ENCODE data around the gene SLAMF9.
A peak's percentile ranks its signal among the peaks of the same experiment; 100 is the strongest.

SLAMF9 gene

DNA sequence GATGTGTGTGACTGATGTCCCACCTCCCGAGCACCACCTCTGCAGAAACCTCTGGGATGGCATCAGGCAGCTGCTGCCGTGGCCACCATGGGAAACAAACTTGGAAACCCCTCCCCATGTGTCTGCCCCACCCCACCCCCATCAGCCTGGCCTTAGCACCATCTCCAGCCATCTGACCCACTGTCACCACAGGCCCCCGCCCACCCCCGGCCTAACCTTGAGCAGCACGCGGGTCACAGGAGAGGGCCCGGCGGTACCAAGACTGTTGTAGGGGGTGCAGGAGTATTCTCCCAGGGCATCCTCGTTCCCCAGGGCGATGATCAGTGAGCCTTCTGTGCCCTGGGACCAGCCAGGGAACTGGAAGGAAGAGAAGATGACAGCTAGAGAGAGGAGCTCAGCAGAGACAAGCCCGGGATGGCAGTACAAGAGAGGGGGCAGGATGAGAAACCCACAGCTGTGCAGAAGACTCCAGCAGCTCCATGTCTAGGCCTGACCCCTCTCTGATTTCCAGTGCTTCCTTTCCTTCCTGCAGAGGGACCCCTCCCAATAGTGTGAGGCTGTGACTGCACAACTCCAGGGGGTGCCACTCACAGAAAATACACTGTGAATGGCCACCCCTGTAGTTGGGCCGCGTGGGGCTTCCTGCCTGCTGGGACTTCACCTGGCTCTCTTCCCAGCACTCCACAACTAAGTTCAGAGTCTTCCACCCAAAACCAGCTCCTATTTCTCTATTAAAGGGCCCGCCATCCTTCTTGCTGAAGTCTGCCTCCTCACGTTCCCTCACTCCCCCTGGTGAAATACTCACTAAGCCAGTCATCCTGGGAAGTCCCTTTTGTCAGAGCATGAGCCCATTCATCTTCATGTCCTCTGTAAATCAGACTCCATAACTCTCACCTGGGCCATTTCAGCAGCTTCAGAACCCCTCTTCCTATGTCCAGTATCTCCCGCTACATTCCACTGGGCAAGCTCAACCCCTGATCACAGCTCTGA lies 21.4 kb downstream of the SLAMF9 start:
- DNase-seq, result no peak

DNA sequence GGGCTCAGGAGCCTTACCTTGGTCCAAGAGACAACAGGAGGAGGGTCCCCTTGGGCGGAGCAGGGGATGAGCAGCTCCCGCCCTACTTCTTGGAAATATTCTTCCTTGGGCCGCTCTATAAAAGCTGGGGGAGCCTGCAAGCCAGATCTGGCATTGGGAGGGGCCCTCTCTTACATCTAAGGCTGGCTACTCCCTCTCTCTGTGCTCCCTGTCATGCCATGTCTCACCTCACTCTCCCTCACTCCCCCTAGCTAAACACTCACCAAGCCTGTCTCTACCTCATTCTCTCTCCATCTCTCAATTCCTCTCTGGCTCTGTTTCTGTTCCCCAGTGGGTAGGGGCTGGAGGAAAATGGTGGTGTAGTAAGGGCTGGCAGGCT lies 22.3 kb downstream of the SLAMF9 start:
- no peak for DNase-seq

- DNase-seq, result no peak
Measured at GRCh38 chr1:159931101-159931794, 22.8 kb downstream of the SLAMF9 start.

- no peak for DNase-seq
Measured at GRCh38 chr1:159930634-159931033, 23.4 kb downstream of the SLAMF9 start.

DNA sequence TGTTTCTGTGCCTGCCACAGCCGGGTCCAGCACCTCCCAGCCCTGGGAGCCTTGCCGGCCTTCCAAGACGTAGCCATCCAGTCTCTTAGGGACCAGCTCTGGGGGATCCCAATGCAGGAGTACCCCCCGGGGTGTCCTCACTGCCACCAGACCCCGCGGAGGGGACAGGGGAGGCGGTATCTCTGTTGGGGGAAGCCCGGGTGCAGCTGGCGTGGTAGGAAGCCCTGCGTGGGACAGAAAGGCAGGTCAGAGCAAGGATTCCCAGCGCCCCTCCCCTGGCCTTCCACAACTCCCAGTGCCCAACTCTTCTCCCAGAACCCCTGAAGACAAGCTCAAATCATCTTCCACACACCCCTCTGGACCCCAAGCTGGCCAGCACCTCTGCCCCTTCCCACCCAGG lies 23.8 kb downstream of the SLAMF9 start:
- no peak for DNase-seq

GRCh38 chr1:159929155-159930051 lies 24.6 kb downstream of the SLAMF9 start:
- no peak for DNase-seq

GRCh38 chr1:159928491-159929050 lies 25.5 kb downstream of the SLAMF9 start:
- no peak for DNase-seq

DNA sequence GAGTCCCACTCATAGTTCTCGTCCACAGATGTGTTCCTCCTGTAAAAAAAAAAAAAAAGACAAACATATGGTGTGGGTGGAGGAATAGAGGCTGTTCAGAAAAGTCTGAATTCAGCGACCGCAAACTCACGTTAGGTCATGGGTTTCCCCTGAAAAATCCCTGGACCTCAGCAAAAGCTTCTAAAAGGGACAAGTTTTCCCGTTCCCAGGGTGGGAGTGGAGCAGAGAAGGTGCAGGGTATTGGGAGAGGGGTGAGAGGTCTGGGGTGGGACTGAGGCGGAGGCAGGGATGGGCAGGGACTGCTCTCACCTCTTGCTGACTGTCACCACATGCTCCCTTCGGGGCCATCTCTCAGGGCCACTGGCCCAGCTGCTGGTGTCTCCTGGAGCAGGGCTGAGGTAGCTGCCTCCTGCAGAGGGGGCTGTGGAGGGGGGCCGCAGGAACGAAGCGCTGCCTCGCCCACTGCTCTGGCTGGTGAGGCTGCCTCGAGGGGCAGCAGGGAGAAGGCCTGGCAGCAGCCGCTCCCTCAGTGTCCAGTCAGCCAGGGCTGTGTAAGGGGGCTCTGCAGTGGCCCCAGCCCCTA lies 26.1 kb downstream of the SLAMF9 start:
- no peak for DNase-seq

- DNase-seq, result no peak
Measured at GRCh38 chr1:159927211-159927848, 26.7 kb downstream of the SLAMF9 start.

DNA sequence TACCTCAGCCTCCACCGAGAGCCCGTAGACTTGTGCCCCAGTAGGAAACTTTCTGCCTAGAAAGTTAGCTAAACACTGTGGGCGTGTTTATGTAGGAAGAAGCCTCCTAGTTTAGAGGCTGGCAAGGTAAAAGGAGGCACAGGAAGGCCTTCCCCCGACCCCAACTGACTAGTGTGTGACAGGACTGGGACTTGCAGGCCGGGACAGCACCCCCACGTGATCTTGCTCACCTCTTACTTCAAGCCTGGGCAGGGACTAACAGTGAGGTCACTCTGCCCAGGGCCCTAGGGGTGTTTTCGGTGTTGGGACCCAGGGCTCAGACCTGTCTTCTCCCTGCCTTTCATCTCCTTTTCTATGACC lies 28.3 kb downstream of the SLAMF9 start:
- DNase-seq, result peak; percentile 64

GRCh38 chr1:159924791-159925718 lies 29.0 kb downstream of the SLAMF9 start, which contains the start of gene TAGLN2:
TSS of gene TAGLN2 (minus strand) at chr1:159925507. CDS start at chr1:159920509, 4,998 bp downstream.
- DNase-seq, result peak; percentile 89

DNA sequence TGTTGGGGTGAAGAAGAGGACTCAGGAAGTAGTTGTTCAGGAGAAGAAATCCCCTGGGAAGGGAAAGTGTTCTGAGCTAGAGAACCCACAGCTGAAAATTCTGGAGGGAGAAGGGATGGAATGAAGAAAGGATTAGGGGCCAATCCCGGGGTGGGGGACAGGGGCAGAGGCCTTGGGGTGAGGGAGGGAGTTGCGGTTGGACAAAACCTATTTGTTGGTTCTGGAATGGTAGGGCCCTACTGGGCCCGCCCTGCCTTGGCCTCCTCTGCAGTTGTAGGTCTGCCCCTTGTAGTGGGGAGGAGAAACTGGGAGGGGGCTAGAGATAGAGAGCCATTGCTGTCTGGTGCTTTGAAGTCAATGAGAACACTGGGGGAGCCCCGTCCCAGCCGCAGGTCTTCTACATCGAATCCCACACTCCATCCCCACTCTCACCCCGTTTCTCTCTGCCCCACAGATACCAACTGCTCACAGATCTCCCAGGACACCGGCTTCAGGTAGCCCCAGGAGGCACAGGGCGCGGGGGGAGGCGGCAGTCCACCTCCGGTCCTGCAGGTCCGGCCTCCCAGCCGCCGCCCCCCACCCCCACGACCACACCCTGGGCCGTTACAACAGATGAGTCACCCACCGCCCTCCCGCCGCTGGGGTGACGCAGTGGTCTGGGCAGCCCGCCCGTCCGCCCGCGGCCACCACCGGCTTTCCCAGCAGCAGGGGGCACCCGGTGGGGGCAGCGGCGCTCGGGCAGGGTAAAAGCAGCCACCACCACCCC lies 29.8 kb downstream of the SLAMF9 start:
- DNase-seq, result peak; percentile 63

DNA sequence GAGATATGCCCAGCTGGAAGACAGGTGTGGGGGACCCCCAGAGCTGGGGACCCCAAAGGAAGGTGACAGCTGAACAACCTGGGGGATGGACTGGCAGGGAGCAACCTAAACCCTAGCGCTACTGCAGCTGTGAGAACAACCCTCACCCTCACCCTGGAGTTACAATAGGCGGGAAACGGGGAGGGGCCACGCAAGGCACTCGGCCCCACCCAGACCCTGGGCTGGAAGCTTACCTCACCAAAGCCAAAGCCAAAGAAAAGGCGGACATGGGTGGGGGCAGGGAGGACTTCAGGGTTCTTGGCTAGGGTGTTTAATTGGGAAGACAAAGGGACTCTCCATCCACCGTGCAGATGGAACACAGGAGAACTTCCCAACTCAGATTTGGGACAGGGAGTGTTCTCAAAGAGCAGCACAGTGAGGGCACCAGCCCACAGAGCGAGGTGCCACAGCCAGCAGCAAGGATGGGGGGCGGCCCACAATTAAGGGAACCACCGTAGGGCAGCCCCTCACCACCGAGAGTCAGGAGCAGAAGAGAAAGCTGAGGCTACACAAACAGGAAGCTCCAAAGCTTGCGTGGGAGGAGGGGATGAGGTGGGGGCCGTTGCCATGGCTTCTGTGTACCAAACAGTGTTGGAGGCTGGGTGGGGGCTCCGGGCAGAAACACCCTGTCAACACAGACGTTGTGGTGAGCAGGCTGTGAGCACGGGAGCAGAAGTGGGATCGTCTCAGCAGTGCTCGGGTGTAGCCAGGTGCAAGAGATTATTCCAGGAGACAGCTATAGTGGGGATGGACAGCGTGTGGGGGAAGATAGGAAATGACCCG lies 30.6 kb downstream of the SLAMF9 start:
- DNase-seq, result peak; percentile 83

GRCh38 chr1:159922511-159923202 lies 31.4 kb downstream of the SLAMF9 start:
- DNase-seq, result no peak

GRCh38 chr1:159921700-159922504 lies 32.1 kb downstream of the SLAMF9 start:
- DNase-seq, result no peak

DNA sequence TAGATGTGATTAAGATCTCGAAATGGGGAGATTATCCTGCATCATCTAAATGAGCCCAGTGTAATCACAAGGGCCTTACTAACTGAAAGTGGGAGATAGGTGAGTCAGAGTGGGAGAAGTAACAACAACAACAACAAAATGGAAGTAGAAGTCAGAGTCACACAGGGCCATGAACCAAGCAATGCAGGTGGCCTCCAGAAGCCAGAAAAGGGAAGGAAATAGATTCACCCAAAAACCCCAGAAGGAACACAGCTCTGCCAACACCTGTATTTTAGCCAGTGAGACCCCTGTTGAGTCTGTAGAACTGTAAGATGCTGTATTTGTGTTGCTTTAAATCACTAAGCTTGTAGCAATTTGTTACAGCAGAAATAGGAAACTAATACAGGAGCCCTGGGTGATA lies 32.8 kb downstream of the SLAMF9 start:
- DNase-seq, result no peak

DNA sequence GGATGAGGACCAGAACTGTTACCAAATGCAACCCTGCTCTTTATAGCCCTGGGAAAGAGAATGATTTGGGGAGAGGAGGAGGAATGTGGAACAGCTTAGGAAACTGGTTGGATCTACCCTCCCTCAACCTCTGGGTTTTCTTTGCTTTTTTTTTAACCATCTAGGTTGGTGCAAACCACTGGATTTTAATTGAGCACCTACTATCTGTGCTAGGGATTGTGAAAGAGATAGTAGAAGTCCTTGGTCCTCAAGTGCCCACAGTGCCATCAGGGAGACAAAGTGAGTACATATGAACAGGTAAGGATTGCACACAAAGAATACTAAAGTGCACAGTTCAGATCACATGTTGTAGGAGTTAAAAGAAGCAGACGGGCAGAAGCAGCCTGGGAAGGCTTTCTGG lies 33.4 kb downstream of the SLAMF9 start:
- DNase-seq, result no peak
